HG03354 (cell line): Measurements from ENCODE around the gene CHTF18.

Experiments
- ATAC-seq: cut with Tn5 transposase; IDR thresholded peaks from one replicate; pipeline ENCODE4 v1.9.1; 2021; ENCODE audit warnings: mild to moderate bottlenecking; ENCODE audit not compliant: unreplicated experiment, poor library complexity, severe bottlenecking

CHTF18 gene

DNA sequence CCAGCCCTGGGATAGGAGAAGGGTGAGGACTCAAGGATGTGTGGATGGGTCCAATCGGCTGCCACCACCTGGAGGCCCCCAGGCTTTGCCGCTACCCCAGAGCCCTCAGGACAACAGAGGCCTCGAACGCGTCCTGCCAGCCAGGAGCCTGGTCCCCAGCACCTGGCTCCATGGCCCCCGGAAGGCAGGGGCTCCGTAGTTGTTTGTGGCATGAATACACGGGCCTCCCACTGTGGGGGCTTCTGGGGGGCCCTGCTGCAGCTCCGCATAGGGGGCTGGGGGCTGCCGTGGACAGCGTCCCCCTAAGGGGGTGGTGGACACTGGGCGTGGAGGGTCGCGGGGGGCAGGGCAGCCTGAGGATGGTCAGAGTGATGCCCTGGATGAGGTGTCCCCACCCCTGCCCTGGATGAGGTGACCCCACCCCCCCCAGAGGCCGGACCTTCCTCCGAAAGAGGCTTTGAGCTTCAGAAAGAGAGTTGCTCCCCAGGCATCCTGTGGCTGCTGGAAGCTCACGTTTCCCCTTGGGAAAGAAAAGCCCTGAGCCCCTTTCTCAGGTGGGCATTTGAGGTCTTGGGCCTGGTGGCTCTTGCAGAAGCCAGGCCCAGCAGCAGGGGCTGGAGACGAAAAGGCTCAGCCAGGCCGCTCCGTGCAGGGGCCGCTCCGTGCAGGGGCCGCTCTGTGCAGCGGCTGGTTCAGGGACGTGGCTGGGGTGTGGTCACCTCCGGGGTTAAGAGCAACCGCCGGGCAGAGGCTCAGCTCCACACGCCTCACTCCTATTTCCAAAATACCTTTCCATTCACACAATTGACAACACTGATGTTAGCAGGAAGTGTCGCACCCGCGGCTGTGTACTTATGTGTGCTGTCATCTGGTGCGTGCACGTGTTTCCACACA, 52.4 kb downstream of the CHTF18 start:
- ATAC-seq, result no peak

GRCh38 chr16:841455-842060, 53.1 kb downstream of the CHTF18 start:
- ATAC-seq, result no peak

DNA sequence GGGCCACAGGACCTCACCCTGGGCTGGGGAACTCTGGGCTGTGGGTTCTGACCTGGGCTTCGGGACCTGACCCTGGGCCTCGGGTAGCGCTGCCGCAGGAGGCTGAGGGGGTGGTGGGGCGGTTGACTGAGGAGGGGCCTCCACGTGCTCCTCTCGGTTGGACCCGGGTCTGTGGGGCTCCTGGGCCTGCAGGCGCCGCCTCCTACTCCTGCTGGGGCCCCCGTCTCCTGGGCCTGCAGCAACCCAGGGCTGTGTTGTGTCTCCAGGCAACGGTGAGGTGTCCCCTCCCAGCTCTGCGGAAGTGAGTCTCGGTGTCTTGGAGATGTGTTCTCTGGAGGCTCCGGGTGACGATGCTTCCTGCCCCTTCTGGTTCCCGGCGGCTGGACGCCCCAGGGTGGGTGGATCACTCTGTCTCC, 53.6 kb downstream of the CHTF18 start:
- ATAC-seq, result no peak

GRCh38 chr16:842711-843560, 54.5 kb downstream of the CHTF18 start:
- ATAC-seq, result no peak

GRCh38 chr16:843771-844170, 55.4 kb downstream of the CHTF18 start:
- ATAC-seq, result no peak

- ATAC-seq, result no peak
Measured at GRCh38 chr16:844638-845350, 56.4 kb downstream of the CHTF18 start.

- no peak for ATAC-seq
Measured at GRCh38 chr16:845351-845745, 56.9 kb downstream of the CHTF18 start.

DNA sequence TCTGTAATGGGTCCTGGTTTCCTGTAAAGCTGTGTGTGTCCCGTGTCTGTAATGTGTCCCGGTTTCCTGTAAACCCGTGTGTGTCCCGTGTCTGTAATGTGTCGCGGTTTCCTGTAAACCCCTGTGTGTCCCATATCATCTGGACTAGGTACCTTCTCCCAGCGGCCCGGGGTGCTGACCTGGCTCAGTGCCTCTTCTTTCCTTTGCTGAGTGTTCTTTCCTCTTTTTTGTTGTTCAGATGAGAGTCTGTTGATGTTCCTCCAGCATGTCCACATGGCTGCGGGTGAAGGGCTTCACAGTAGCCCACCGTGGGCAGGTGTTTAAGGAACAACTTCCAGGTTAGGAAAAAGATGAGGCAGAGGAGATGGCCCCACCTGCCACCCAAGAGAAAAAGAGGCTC, 58.7 kb downstream of the CHTF18 start:
- no peak for ATAC-seq
